Neural progenitor cell (in vitro differentiated cells): ENCODE results near the gene SMG6. TPM values are rescaled to one million over a fixed set of nuclear protein-coding genes. Genes with fewer than 3 reads are reported as not detected.

ENCODE experiments used
- DNase-seq: peaks from one replicate; pipeline ENCODE4 v3.0.0-alpha.2; 2016; ENCODE audit warnings: low spot score
- H2AFZ ChIP-seq: fragments of 200-600 bp; sonication (generic); replicated peaks from 2 replicates; pipeline ENCODE4 v1.6.1; 2016; ENCODE audit warnings: antibody characterized with exemption
- H3F3A ChIP-seq: fragments of 200-600 bp; sonication (generic); 2 replicates; pipeline ENCODE4 v1.6.1; 2016; ENCODE audit warnings: antibody characterized with exemption, low read depth
- H3K27ac ChIP-seq: fragments of 200-600 bp; sonication (generic); 2 replicates; pipeline ENCODE4 v1.5.1; 2016; ENCODE audit warnings: mild to moderate bottlenecking
- H3K27me3 ChIP-seq: fragments of 200-600 bp; sonication (generic); 2 replicates; pipeline ENCODE4 v1.6.1; 2016; ENCODE audit warnings: mild to moderate bottlenecking, moderate library complexity
- H3K36me3 ChIP-seq: fragments of 200-600 bp; sonication (generic); 2 replicates; pipeline ENCODE4 v1.5.1; 2016
- H3K4me1 ChIP-seq: fragments of 200-600 bp; sonication (generic); 2 replicates; pipeline ENCODE4 v1.6.1; 2016; ENCODE audit warnings: mixed run types
- H3K4me2 ChIP-seq: fragments of 200-600 bp; sonication (generic); 2 replicates; pipeline ENCODE4 v1.6.1; 2016
- H3K4me3 ChIP-seq: fragments of 200-600 bp; sonication (generic); 2 replicates; pipeline ENCODE4 v1.5.1; 2016
- H3K79me2 ChIP-seq: fragments of 200-600 bp; sonication (generic); 2 replicates; pipeline ENCODE4 v1.6.1; 2016; ENCODE audit warnings: low read depth
- H3K9ac ChIP-seq: fragments of 200-600 bp; sonication (generic); 2 replicates; pipeline ENCODE4 v1.6.1; 2016
- H3K9me3 ChIP-seq: fragments of 200-600 bp; sonication (generic); 2 replicates; pipeline ENCODE4 v1.5.1; 2016; ENCODE audit warnings: low read depth
- H4K20me1 ChIP-seq: fragments of 200-600 bp; sonication (generic); 2 replicates; pipeline ENCODE4 v1.6.1; 2016; ENCODE audit warnings: low read depth
- H3K27ac Mint-ChIP-seq: 3 replicates; pipeline ENCODE4 v1.8.0; 2021; ENCODE audit warnings: mixed read lengths
- H3K27me3 Mint-ChIP-seq: 2 replicates; pipeline ENCODE4 v1.8.0; 2022; ENCODE audit warnings: low read depth, mild to moderate bottlenecking, inconsistent platforms, moderate library complexity, mixed read lengths; ENCODE audit not compliant: insufficient read depth
- H3K36me3 Mint-ChIP-seq: 3 replicates; pipeline ENCODE4 v1.8.0; 2021; ENCODE audit warnings: mixed read lengths
- H3K4me1 Mint-ChIP-seq: 3 replicates; pipeline ENCODE4 v1.8.0; 2021; ENCODE audit warnings: mixed read lengths
- H3K4me3 Mint-ChIP-seq: 3 replicates; pipeline ENCODE4 v1.8.0; 2021; ENCODE audit warnings: mild to moderate bottlenecking, moderate library complexity, mixed read lengths
- H3K9me3 Mint-ChIP-seq: 3 replicates; pipeline ENCODE4 v1.8.0; 2020; ENCODE audit warnings: mixed read lengths
- CTCF ChIP-seq: fragments of 200-600 bp; sonication (generic); IDR thresholded peaks from 2 replicates; pipeline ENCODE4 v1.5.1; 2017; ENCODE audit warnings: antibody characterized with exemption, mild to moderate bottlenecking
- EZH2 ChIP-seq: fragments of 200-600 bp; sonication (generic); IDR thresholded peaks from 2 replicates; pipeline ENCODE4 v1.6.1; 2017; ENCODE audit warnings: antibody characterized with exemption, mild to moderate bottlenecking, moderate library complexity
- EZH2phosphoT487 ChIP-seq: fragments of 200-600 bp; sonication (generic); IDR thresholded peaks from 2 replicates; pipeline ENCODE4 v1.6.1; 2017; ENCODE audit warnings: antibody characterized with exemption
- total RNA-seq: library from RNA; depleted of rRNA; stranded (reverse); fragments of >200 nt; gene quantifications from 2 replicates; pipeline ENCODE4 v1.2.3, GENCODE V29; 2015; ENCODE audit warnings: low replicate concordance

SMG6 gene
- total RNA-seq, 1 donor from 2014 or later: 19.0 TPM

- no peak for DNase-seq
- Histone ChIP-seq H3K4me3 (no peak overlapping the region), H3K4me2 (no peak overlapping the region), H3K9me3 (no peaks in the 10 kb centered on the region), H3K9ac (no peak overlapping the region), H2AFZ (no peak overlapping the region), H3K36me3 (no peaks in the 10 kb centered on the region), H3K4me1 (peaks cover 11% of the 10 kb centered on the region), H3K27ac (no peak overlapping the region), H3K79me2 (no peaks in the 10 kb centered on the region), H3F3A (peaks cover 8% of the 10 kb centered on the region), H3K27me3 (no peaks in the 10 kb centered on the region), H4K20me1 (peaks cover 18% of the 10 kb centered on the region)
- H3K9me3 Mint-ChIP-seq: no peaks in the 10 kb centered on the region
- no peak overlapping the region for H3K27ac Mint-ChIP-seq
- TF ChIP-seq CTCF: no peak
- no peak for TF ChIP-seq EZH2phosphoT487
- TF ChIP-seq EZH2: no peak
- H3K27me3 Mint-ChIP-seq: peaks cover 3% of the 10 kb centered on the region
- peaks cover 30% of the 10 kb centered on the region for H3K36me3 Mint-ChIP-seq
- H3K4me1 Mint-ChIP-seq: peaks cover 10% of the 10 kb centered on the region
- no peak overlapping the region for H3K4me3 Mint-ChIP-seq
Measured at GRCh38 chr17:2077040-2077439, 226.5 kb downstream of the SMG6 start.

- Mint-ChIP-seq H3K27me3 (peaks cover 3% of the 10 kb centered on the region), H3K4me3 (no peak overlapping the region), H3K4me1 (peaks cover 10% of the 10 kb centered on the region), H3K9me3 (no peaks in the 10 kb centered on the region), H3K27ac (no peak overlapping the region), H3K36me3 (peaks cover 28% of the 10 kb centered on the region)
- TF ChIP-seq CTCF: no peak
- no peak for TF ChIP-seq EZH2phosphoT487
- no peak for TF ChIP-seq EZH2
- H3K36me3 ChIP-seq: no peaks in the 10 kb centered on the region
- no peak overlapping the region for H2AFZ ChIP-seq
- no peak overlapping the region for H3K9ac ChIP-seq
- peaks cover 8% of the 10 kb centered on the region for H3F3A ChIP-seq
- H3K4me3 ChIP-seq: no peak overlapping the region
- H3K9me3 ChIP-seq: no peaks in the 10 kb centered on the region
- peaks cover 18% of the 10 kb centered on the region for H4K20me1 ChIP-seq
- no peaks in the 10 kb centered on the region for H3K79me2 ChIP-seq
- no peak overlapping the region for H3K27ac ChIP-seq
- H3K4me1 ChIP-seq: peaks cover 11% of the 10 kb centered on the region
- H3K4me2 ChIP-seq: no peak overlapping the region
- no peak for DNase-seq
- no peaks in the 10 kb centered on the region for H3K27me3 ChIP-seq
Measured at GRCh38 chr17:2076087-2076984, 227.2 kb downstream of the SMG6 start.

DNA sequence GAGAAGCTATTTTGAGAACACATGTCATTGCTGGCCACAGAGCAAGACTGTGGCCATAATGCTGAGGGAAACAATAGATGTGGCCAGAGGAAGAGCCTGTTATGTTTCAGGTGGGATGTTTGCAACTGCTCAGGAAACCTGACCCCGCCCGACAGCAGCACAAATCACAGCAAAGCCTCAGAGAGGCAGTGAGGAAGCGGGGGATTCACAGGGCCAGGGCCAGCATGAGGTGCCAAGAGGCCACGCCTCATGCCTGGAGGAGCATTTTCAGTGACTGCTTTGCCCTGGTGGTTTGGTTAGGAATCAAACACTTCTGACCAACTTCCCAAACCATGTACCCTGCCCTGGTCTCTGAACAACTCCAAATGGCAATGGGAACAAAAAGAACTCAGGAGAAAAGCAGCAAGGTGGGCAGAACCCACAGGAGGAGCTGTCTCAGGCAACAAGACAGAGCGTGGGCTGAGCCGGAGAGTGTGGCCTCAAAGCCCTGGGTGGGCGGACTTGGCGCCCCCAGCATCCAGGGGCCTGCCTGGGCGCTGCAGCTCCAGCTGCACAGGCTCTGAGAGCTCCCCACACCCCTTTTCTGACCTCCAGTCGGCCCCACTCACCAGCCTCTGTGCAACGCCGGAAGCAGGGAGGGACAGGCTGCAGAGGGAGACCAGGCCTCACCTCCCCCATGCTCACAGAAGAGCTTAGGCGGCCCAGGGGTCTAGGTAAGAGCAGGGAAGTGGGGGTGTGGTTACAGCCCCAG, 228.1 kb downstream of the SMG6 start:
- H3F3A ChIP-seq: peaks cover 8% of the 10 kb centered on the region
- no peaks in the 10 kb centered on the region for H3K36me3 ChIP-seq
- H3K4me3 ChIP-seq: no peak overlapping the region
- H3K27me3 Mint-ChIP-seq: peaks cover 3% of the 10 kb centered on the region
- no peaks in the 10 kb centered on the region for H3K27me3 ChIP-seq
- peaks cover 14% of the 10 kb centered on the region for H3K4me1 Mint-ChIP-seq
- DNase-seq: peak; percentile 31
- TF ChIP-seq CTCF (no peak), EZH2phosphoT487 (no peak), EZH2 (no peak)
- peaks cover 11% of the 10 kb centered on the region for H3K4me1 ChIP-seq
- no peak overlapping the region for H3K4me2 ChIP-seq
- H3K27ac ChIP-seq: no peak overlapping the region
- H3K9me3 Mint-ChIP-seq: no peaks in the 10 kb centered on the region
- H3K4me3 Mint-ChIP-seq: no peak overlapping the region
- H2AFZ ChIP-seq: no peak overlapping the region
- H4K20me1 ChIP-seq: peaks cover 22% of the 10 kb centered on the region
- no peaks in the 10 kb centered on the region for H3K79me2 ChIP-seq
- H3K9me3 ChIP-seq: no peaks in the 10 kb centered on the region
- H3K27ac Mint-ChIP-seq: no peak overlapping the region
- peaks cover 23% of the 10 kb centered on the region for H3K36me3 Mint-ChIP-seq
- no peak overlapping the region for H3K9ac ChIP-seq
